ENCODE results near the gene PSMG4.

GRCh38 chr6:3281631-3282475 lies 23.1 kb downstream of the PSMG4 start:
- TF ChIP-seq CTCF (IDR thresholded peaks at IDR 0.05; ENCODE audit: low read depth, low read length) = no peak
- TF ChIP-seq MAX (IDR thresholded peaks at IDR 0.05; ENCODE audit: low read depth, low read length) = no peak
- TF ChIP-seq POLR2A (IDR thresholded peaks at IDR 0.05; ENCODE audit: extremely low read depth, insufficient read length) = no peak
- no peak for TF ChIP-seq MYC (IDR thresholded peaks at IDR 0.05; ENCODE audit: low read depth, low read length)

Measured in NB4 (cell line).